ENCODE results near the gene GUCA2A. TPM values are rescaled to one million over a fixed set of nuclear protein-coding genes. Genes with fewer than 3 reads are reported as not detected.

The GUCA2A gene
- polyA plus RNA-seq, 3 donors, result not detected

DNA sequence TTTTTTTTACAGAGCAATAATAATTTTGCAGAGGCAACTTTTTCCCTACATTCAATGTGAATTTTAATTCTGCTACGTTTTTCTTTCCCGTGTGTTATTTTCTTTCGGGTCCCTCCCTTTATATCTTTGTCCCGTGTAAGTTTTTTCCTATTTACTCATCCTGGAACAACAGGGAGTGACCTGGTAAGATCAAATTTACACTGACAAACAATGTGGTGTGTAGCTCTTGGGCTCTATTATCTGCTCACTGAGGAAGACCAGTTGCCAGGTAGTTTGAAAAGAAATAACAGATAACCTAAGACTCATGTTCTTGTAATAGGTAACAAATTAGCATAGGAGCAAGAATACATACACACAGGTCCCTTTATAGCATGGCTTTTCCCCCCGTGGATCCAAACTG lies 33.7 kb upstream of the GUCA2A start:
- Mint-ChIP-seq H3K27ac (no peak overlapping the region), H3K27me3 (ENCODE audit: low read depth in 3 of 3) (no peaks in the 10 kb centered on the region), H3K36me3 (peaks cover 56 to 57% of the 10 kb centered on the region in 2 donors), H3K9me3 (peaks cover 0 to 8% (median 0%) of the 10 kb centered on the region in 7 donors), H3K4me1 (no peaks in the 10 kb centered on the region), H3K4me3 (no peak overlapping the region)
- TF ChIP-seq CTCF (IDR thresholded peaks at IDR 0.05), result no peak
- Histone ChIP-seq H3K4me3 (replicated peaks in 1 of 3; ENCODE audit: low read depth in 2 of 3, low read length in 3 of 3) (no peak overlapping the region), H2AFZ (ENCODE audit: insufficient read depth, low read depth, low read length, poor library complexity, severe bottlenecking) (no peak overlapping the region), H4K20me1 (ENCODE audit: insufficient read depth, low read length) (no peaks in the 10 kb centered on the region), H3K9ac (ENCODE audit: insufficient read depth, low read length, poor library complexity, severe bottlenecking) (no peak overlapping the region), H3K79me2 (ENCODE audit: insufficient read depth, low read length) (no peaks in the 10 kb centered on the region), H3K27me3 (ENCODE audit: control insufficient read depth in 2 of 2, insufficient read depth in 2 of 2, low read length in 2 of 2) (no peaks in the 10 kb centered on the region), H3K9me3 (replicated peaks in 1 of 2; ENCODE audit: control insufficient read depth in 1 of 2, insufficient read depth in 1 of 2, low read length in 2 of 2) (no peaks in the 10 kb centered on the region), H3K36me3 (replicated peaks in 1 of 2; ENCODE audit: control insufficient read depth in 1 of 2, insufficient read depth in 2 of 2, low read length in 2 of 2) (peaks cover 44 to 90% of the 10 kb centered on the region in 2 donors), H3K27ac (ENCODE audit: low read depth in 1 of 2, low read length in 2 of 2) (no peak overlapping the region), H3K4me1 (ENCODE audit: control insufficient read depth in 1 of 2, insufficient read depth in 2 of 2, low read length in 2 of 2) (no peaks in the 10 kb centered on the region), H3K4me2 (replicated peaks; ENCODE audit: extremely low read depth, low read length, poor library complexity, severe bottlenecking) (no peak overlapping the region)
- intact Hi-C loops (cut with micrococcal nuclease), result no loop called here
- 100% methylated on average over 1 of the region's 5 CpGs for WGBS (ENCODE audit: insufficient coverage)
- no peak for DNase-seq

GRCh38 chr1:42195841-42196240 lies 31.3 kb upstream of the GUCA2A start:
- Histone ChIP-seq H4K20me1 (ENCODE audit: insufficient read depth, low read length) (no peaks in the 10 kb centered on the region), H3K36me3 (replicated peaks in 1 of 2; ENCODE audit: control insufficient read depth in 1 of 2, insufficient read depth in 2 of 2, low read length in 2 of 2) (peaks cover 45 to 82% of the 10 kb centered on the region in 2 donors), H3K4me1 (ENCODE audit: control insufficient read depth in 1 of 2, insufficient read depth in 2 of 2, low read length in 2 of 2) (no peaks in the 10 kb centered on the region), H3K4me3 (replicated peaks in 1 of 3; ENCODE audit: low read depth in 2 of 3, low read length in 3 of 3) (no peak overlapping the region), H3K27ac (ENCODE audit: low read depth in 1 of 2, low read length in 2 of 2) (no peak overlapping the region), H2AFZ (ENCODE audit: insufficient read depth, low read depth, low read length, poor library complexity, severe bottlenecking) (no peak overlapping the region), H3K9ac (ENCODE audit: insufficient read depth, low read length, poor library complexity, severe bottlenecking) (no peak overlapping the region), H3K4me2 (replicated peaks; ENCODE audit: extremely low read depth, low read length, poor library complexity, severe bottlenecking) (no peak overlapping the region), H3K79me2 (ENCODE audit: insufficient read depth, low read length) (no peaks in the 10 kb centered on the region), H3K27me3 (ENCODE audit: control insufficient read depth in 2 of 2, insufficient read depth in 2 of 2, low read length in 2 of 2) (no peaks in the 10 kb centered on the region), H3K9me3 (replicated peaks in 1 of 2; ENCODE audit: control insufficient read depth in 1 of 2, insufficient read depth in 1 of 2, low read length in 2 of 2) (no peaks in the 10 kb centered on the region)
- Mint-ChIP-seq H3K4me3 (no peak overlapping the region), H3K9me3 (no peaks in the 10 kb centered on the region), H3K27me3 (ENCODE audit: low read depth in 3 of 3) (no peaks in the 10 kb centered on the region), H3K4me1 (no peaks in the 10 kb centered on the region), H3K27ac (no peak overlapping the region), H3K36me3 (peaks cover 50 to 56% of the 10 kb centered on the region in 2 donors)
- 100% methylated on average over 1 of the region's 3 CpGs for WGBS (ENCODE audit: insufficient coverage)
- no peak for DNase-seq
- intact Hi-C loops (cut with micrococcal nuclease), result no loop called here
- TF ChIP-seq CTCF (IDR thresholded peaks at IDR 0.05), result no peak
